ENCODE data around the gene CPEB3.

CPEB3 gene

DNA sequence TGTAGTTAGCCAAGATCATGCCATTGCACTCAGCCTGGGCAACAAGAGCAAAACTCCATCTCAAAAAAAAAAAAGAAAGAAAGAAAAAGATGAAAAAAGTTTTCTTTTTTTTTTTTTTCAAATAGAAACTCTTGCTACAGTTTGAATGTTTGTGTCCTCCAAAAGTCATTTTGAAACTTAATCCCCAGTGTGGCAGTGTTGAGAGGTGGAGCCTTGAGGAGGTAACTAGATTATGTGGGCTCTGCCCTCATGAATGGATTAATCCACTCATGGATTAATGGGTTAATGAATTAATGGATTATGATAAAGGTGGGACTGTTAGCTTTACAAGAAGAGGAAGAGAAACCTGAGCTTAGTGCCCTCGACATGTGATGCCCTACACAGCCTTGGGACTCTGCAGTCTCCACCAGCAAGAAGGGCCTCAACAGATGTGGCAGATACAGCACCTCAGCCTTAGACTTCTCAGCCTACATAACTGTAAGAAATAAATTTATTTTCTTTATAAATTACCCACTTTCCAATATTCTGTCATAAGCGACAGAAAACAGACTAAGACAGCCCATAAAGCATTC lies 25.1 kb downstream of the CPEB3 start:
- Histone ChIP-seq H3K27me3 (no peaks in the 10 kb centered on the region), H3K4me1 (ENCODE audit: control insufficient read depth in 1 of 2, insufficient read depth in 1 of 2, low read depth in 1 of 2, low read length in 1 of 2) (no peaks in the 10 kb centered on the region), H3K9me3 (no peaks in the 10 kb centered on the region), H3K27ac (no peak overlapping the region), H3K4me3 (ENCODE audit: low read depth in 1 of 2, low read length in 1 of 2) (no peak overlapping the region), H3K36me3 (no peaks in the 10 kb centered on the region)
- TF ChIP-seq, protein P1, sequence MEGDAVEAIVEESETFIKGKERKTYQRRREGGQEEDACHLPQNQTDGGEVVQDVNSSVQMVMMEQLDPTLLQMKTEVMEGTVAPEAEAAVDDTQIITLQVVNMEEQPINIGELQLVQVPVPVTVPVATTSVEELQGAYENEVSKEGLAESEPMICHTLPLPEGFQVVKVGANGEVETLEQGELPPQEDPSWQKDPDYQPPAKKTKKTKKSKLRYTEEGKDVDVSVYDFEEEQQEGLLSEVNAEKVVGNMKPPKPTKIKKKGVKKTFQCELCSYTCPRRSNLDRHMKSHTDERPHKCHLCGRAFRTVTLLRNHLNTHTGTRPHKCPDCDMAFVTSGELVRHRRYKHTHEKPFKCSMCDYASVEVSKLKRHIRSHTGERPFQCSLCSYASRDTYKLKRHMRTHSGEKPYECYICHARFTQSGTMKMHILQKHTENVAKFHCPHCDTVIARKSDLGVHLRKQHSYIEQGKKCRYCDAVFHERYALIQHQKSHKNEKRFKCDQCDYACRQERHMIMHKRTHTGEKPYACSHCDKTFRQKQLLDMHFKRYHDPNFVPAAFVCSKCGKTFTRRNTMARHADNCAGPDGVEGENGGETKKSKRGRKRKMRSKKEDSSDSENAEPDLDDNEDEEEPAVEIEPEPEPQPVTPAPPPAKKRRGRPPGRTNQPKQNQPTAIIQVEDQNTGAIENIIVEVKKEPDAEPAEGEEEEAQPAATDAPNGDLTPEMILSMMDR (IDR thresholded peaks at IDR 0.05): no peak

DNA sequence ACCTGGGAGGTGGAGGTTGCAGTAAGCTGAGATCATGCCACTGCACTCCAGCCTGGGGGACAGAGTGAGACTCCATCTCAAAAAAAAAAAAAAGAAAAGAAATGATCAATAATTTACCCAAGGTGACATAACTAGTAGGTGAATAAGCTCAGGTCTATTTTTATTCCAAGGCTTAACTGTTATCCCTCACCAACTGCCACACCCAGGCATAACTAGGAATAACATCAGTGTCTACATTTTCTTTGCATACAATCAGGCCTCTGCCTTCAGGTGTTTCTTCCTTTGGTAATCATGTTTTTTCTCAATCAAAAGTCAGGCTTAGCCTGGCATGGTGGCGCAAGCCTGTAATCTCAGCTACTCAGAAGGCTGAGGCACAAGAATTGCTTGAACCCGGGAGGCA lies 26.6 kb downstream of the CPEB3 start:
- Histone ChIP-seq H3K27me3 (no peaks in the 10 kb centered on the region), H3K36me3 (no peaks in the 10 kb centered on the region)
- TF ChIP-seq, protein P1 (IDR thresholded peaks at IDR 0.05): no peak

DNA sequence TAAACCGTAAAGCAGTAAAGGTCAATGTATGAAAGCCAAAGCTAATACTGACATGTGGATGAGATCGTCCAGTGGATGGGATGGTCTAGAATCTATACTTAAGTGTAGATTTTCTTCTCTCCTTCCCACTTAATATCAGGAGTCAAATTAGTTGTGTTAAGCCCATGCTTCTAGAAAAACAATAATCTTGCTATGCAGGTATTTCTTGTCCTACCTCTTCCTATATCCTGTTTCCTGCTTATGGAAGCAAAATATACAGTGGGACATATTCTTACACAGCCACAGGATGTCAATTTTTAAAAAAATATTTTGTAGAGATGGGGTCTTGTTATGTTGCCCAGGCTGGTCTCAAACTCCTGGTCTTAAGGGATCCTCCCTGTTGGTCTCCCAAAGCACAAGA lies 27.5 kb downstream of the CPEB3 start:
- H3K36me3 ChIP-seq: no peaks in the 10 kb centered on the region
- TF ChIP-seq, protein P1 (IDR thresholded peaks at IDR 0.05): no peak
- H3K4me3 ChIP-seq (ENCODE audit: low read depth in 1 of 2, low read length in 1 of 2): no peak overlapping the region
- H3K27ac ChIP-seq: no peak overlapping the region
- H3K4me1 ChIP-seq (ENCODE audit: control insufficient read depth in 1 of 2, insufficient read depth in 1 of 2, low read depth in 1 of 2, low read length in 1 of 2): no peaks in the 10 kb centered on the region
- no peaks in the 10 kb centered on the region for H3K9me3 ChIP-seq
- no peaks in the 10 kb centered on the region for H3K27me3 ChIP-seq

More for the DNA sequence above, 26.6 kb downstream of the CPEB3 start:
- H3K9me3 ChIP-seq: no peaks in the 10 kb centered on the region
- no peak overlapping the region for H3K27ac ChIP-seq
- no peaks in the 10 kb centered on the region for H3K4me1 ChIP-seq (ENCODE audit: control insufficient read depth in 1 of 2, insufficient read depth in 1 of 2, low read depth in 1 of 2, low read length in 1 of 2)
- no peak overlapping the region for H3K4me3 ChIP-seq (ENCODE audit: low read depth in 1 of 2, low read length in 1 of 2)

DNA sequence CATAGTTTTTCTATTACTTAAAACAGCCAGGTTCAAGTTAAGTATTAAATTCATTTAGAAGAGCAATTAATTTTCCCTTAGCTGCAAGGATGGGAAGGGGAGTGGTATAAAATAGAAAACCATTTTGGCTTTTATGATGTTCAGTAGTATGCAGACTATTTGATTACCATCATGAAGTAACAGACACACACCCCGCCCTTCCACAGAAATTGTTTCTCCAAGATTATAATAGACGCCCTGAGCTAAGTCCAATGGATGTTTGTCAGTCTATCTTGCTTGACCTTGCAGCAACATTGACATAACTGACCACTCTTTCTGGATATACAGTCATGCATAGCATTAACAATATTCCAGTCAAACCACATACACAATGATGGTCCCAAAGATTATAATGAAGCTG lies 42.3 kb downstream of the CPEB3 start:
- Histone ChIP-seq H3K9me3 (no peaks in the 10 kb centered on the region), H3K27ac (no peak overlapping the region), H3K36me3 (no peaks in the 10 kb centered on the region), H3K4me3 (ENCODE audit: low read depth in 1 of 2, low read length in 1 of 2) (no peak overlapping the region), H3K4me1 (ENCODE audit: control insufficient read depth in 1 of 2, insufficient read depth in 1 of 2, low read depth in 1 of 2, low read length in 1 of 2) (peaks cover under 1% of the 10 kb centered on the region in 2 experiments), H3K27me3 (no peaks in the 10 kb centered on the region)
- TF ChIP-seq, protein P1 (IDR thresholded peaks at IDR 0.05): no peak

DNA sequence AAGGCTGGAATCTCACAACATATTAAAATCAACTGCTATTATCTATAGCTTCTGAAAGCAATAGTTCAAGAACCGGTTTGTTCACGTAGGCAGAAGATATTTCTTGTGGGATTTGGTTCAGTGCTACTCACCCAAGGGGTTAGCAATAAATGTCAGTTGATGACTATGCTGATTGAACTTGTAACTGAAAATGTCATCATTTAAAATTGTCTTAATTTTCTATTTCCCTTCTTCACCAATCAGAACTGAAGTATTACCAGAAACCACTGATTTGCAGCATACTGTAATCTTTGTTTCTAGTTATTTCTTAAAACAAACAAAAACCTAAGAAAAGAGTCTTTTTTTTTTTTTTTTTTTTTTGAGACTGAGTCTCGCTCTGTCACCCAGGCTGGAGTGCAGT lies 46.1 kb downstream of the CPEB3 start:
- Histone ChIP-seq H3K27ac (no peak overlapping the region), H3K27me3 (no peaks in the 10 kb centered on the region), H3K4me3 (ENCODE audit: low read depth in 1 of 2, low read length in 1 of 2) (no peak overlapping the region), H3K4me1 (ENCODE audit: control insufficient read depth in 1 of 2, insufficient read depth in 1 of 2, low read depth in 1 of 2, low read length in 1 of 2) (peaks cover 19% of the 10 kb centered on the region in 2 experiments), H3K36me3 (no peaks in the 10 kb centered on the region), H3K9me3 (no peaks in the 10 kb centered on the region)
- TF ChIP-seq, protein P1 (IDR thresholded peaks at IDR 0.05): no peak

Data from neutrophil (primary cell).